Activated CD8-positive, alpha-beta memory T cell treated with anti-CD3 and anti-CD28 coated beads for 1 hour (primary cell): ENCODE measurements around the gene STYK1.
"Not testable (repeated sequence)": the region's sequence is repeated elsewhere in the genome, so short reads cannot be mapped to it uniquely, and the experiment has no call there.

Experiments
- DNase-seq, 2 donors: peaks; one replicate each; pipeline ENCODE4 v3.0.0-alpha.2; 2020; ENCODE audit warnings: low read depth in 1 of 2; ENCODE audit errors: extremely low read depth in 1 of 2

STYK1 gene

GRCh38 chr12:10690906-10691305, 17.1 kb upstream of the STYK1 start:
- no peak for DNase-seq

GRCh38 chr12:10689146-10689545, 15.3 kb upstream of the STYK1 start:
- no peak for DNase-seq

GRCh38 chr12:10688042-10688441, 14.2 kb upstream of the STYK1 start:
- no peak for DNase-seq

- no peak for DNase-seq
These were observed 1.5 kb downstream of the STYK1 start for GRCh38 chr12:10672231-10672868.

- DNase-seq, result no peak
These were observed 4.3 kb downstream of the STYK1 start for GRCh38 chr12:10669533-10669932.

- no peak for DNase-seq
These were observed 5.3 kb downstream of the STYK1 start for GRCh38 chr12:10668526-10668925.

- DNase-seq, result no peak
These were observed 6.3 kb downstream of the STYK1 start for GRCh38 chr12:10667581-10667980.

- no peak for DNase-seq
These were observed 9.4 kb downstream of the STYK1 start for GRCh38 chr12:10664499-10664898.

GRCh38 chr12:10663869-10664268, 10.0 kb downstream of the STYK1 start:
- no peak for DNase-seq

GRCh38 chr12:10661338-10661737, 12.5 kb downstream of the STYK1 start:
- DNase-seq, result no peak

- no peak for DNase-seq
These were observed 19.8 kb downstream of the STYK1 start for GRCh38 chr12:10654003-10654402.

GRCh38 chr12:10652192-10652591, 21.7 kb downstream of the STYK1 start:
- DNase-seq, result no peak

GRCh38 chr12:10646576-10646975, 27.3 kb downstream of the STYK1 start:
- DNase-seq, result not testable (repeated sequence)

GRCh38 chr12:10645910-10646309, 27.9 kb downstream of the STYK1 start:
- DNase-seq, result no peak

- DNase-seq, result no peak
These were observed 31.9 kb downstream of the STYK1 start for GRCh38 chr12:10641735-10642500.

- no peak for DNase-seq
These were observed 35.1 kb downstream of the STYK1 start for GRCh38 chr12:10638728-10639127.

GRCh38 chr12:10636611-10637010, 37.2 kb downstream of the STYK1 start:
- no peak for DNase-seq

- no peak for DNase-seq
These were observed 37.7 kb downstream of the STYK1 start for GRCh38 chr12:10636124-10636523.

GRCh38 chr12:10635306-10635705, 38.5 kb downstream of the STYK1 start:
- DNase-seq, result no peak

- DNase-seq, result no peak
These were observed 39.4 kb downstream of the STYK1 start for GRCh38 chr12:10634427-10634826.

GRCh38 chr12:10633541-10633940, 40.3 kb downstream of the STYK1 start:
- no peak for DNase-seq

- no peak for DNase-seq
These were observed 41.6 kb downstream of the STYK1 start for GRCh38 chr12:10632226-10632625.

GRCh38 chr12:10624605-10625004, 49.2 kb downstream of the STYK1 start:
- DNase-seq, result no peak
